ENCODE results near the gene KLC3. TPM values are rescaled to one million over a fixed set of nuclear protein-coding genes. Genes with fewer than 3 reads are reported as not detected.

KLC3 gene
- polyA plus RNA-seq, 1 of the 3 experiments (the other 2 are of a cell fraction): 1.2 TPM

- CTCF ChIA-PET: interaction anchor here (0.7 to 1.4 kb wide), 2 partner anchors 52 to 286 kb away, joined by 3 to 5 read pairs; no protein-coding TSS in a partner anchor
- H3K9me2 ChIP-seq: no peaks in the 10 kb centered on the region
- no peaks in the 10 kb centered on the region for H4K20me1 ChIP-seq (ENCODE audit: insufficient read depth)
- POLR2A ChIA-PET: no interaction called here
- no peak overlapping the region for H2AFZ ChIP-seq (ENCODE audit: low read depth)
- 89% methylated on average over 13 of the region's 15 CpGs for WGBS (ENCODE audit: low lambda C conversion rate)
- H3K9me3 ChIP-seq: no peaks in the 10 kb centered on the region
- no peaks in the 10 kb centered on the region; the same call in 1 of the 2 replicates for H3K27me3 ChIP-seq (ENCODE audit: insufficient read depth)
- no peak overlapping the region for H3K27ac ChIP-seq (ENCODE audit: low read depth in 2 of 2, low read length in 1 of 2)
- no peak overlapping the region for H3K4me2 ChIP-seq
- no peaks in the 10 kb centered on the region; a peak in 1 of 4 replicates for H3K4me1 ChIP-seq (ENCODE audit: control insufficient read depth in 1 of 2, insufficient read depth in 2 of 2, low read depth in 1 of 2, low read length in 1 of 2)
- peaks cover 0 to 3% of the 10 kb centered on the region in 2 experiments for H3K36me3 ChIP-seq (replicated peaks in 1 of 2; ENCODE audit: control insufficient read depth in 1 of 2, insufficient read depth in 2 of 2, low read length in 1 of 2)
- peaks cover 13% of the 10 kb centered on the region for H3F3A ChIP-seq (replicated peaks; ENCODE audit: insufficient read depth)
- DNase-seq: no peak
- TF ChIP-seq RFX5 (IDR thresholded peaks at IDR 0.05; ENCODE audit: low read length): no peak
- TF ChIP-seq GATA2 (CRISPR knock-in tag; IDR thresholded peaks at IDR 0.05): no peak
- TF ChIP-seq TCF12 (IDR thresholded peaks at IDR 0.05): no peak
- TF ChIP-seq MEF2A (IDR thresholded peaks at IDR 0.05; ENCODE audit: borderline replicate concordance, low read depth): no peak
- TF ChIP-seq, protein P1, sequence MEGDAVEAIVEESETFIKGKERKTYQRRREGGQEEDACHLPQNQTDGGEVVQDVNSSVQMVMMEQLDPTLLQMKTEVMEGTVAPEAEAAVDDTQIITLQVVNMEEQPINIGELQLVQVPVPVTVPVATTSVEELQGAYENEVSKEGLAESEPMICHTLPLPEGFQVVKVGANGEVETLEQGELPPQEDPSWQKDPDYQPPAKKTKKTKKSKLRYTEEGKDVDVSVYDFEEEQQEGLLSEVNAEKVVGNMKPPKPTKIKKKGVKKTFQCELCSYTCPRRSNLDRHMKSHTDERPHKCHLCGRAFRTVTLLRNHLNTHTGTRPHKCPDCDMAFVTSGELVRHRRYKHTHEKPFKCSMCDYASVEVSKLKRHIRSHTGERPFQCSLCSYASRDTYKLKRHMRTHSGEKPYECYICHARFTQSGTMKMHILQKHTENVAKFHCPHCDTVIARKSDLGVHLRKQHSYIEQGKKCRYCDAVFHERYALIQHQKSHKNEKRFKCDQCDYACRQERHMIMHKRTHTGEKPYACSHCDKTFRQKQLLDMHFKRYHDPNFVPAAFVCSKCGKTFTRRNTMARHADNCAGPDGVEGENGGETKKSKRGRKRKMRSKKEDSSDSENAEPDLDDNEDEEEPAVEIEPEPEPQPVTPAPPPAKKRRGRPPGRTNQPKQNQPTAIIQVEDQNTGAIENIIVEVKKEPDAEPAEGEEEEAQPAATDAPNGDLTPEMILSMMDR (IDR thresholded peaks at IDR 0.05): no peak
- TF ChIP-seq, protein P2, sequence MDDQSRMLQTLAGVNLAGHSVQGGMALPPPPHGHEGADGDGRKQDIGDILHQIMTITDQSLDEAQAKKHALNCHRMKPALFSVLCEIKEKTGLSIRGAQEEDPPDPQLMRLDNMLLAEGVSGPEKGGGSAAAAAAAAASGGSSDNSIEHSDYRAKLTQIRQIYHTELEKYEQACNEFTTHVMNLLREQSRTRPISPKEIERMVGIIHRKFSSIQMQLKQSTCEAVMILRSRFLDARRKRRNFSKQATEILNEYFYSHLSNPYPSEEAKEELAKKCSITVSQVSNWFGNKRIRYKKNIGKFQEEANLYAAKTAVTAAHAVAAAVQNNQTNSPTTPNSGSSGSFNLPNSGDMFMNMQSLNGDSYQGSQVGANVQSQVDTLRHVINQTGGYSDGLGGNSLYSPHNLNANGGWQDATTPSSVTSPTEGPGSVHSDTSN (IDR thresholded peaks at IDR 0.05): no peak
- TF ChIP-seq FOSL2 (IDR thresholded peaks at IDR 0.05; ENCODE audit: borderline replicate concordance, low read depth): no peak
- H3K4me3 ChIP-seq (ENCODE audit: low read depth in 2 of 2, low read length in 1 of 2): no peak overlapping the region
- no peak overlapping the region for H3K9ac ChIP-seq
- H3K79me2 ChIP-seq (ENCODE audit: insufficient read depth): no peaks in the 10 kb centered on the region
These were observed 4.9 kb downstream of the KLC3 start for GRCh38 chr19:45345506-45345860.

- POLR2A ChIA-PET: no interaction called here
- Histone ChIP-seq H3K9me2 (no peaks in the 10 kb centered on the region), H3K27me3 (ENCODE audit: insufficient read depth) (no peaks in the 10 kb centered on the region), H4K20me1 (ENCODE audit: insufficient read depth) (no peaks in the 10 kb centered on the region), H3K4me1 (ENCODE audit: control insufficient read depth in 1 of 2, insufficient read depth in 2 of 2, low read depth in 1 of 2, low read length in 1 of 2) (no peaks in the 10 kb centered on the region; a peak in 1 of 4 replicates), H3K27ac (ENCODE audit: low read depth in 2 of 2, low read length in 1 of 2) (no peak overlapping the region), H3K79me2 (ENCODE audit: insufficient read depth) (no peaks in the 10 kb centered on the region), H2AFZ (ENCODE audit: low read depth) (no peak overlapping the region), H3K9me3 (no peaks in the 10 kb centered on the region), H3K36me3 (replicated peaks in 1 of 2; ENCODE audit: control insufficient read depth in 1 of 2, insufficient read depth in 2 of 2, low read length in 1 of 2) (peaks cover 0 to 9% of the 10 kb centered on the region in 2 experiments), H3K9ac (no peak overlapping the region), H3K4me3 (ENCODE audit: low read depth in 2 of 2, low read length in 1 of 2) (no peak overlapping the region), H3F3A (replicated peaks; ENCODE audit: insufficient read depth) (peaks cover 13% of the 10 kb centered on the region), H3K4me2 (no peak overlapping the region)
- WGBS (ENCODE audit: low lambda C conversion rate): 70% methylated on average over 8 of the region's 27 CpGs
- TF ChIP-seq, protein P1 (IDR thresholded peaks at IDR 0.05): no peak
- CTCF ChIA-PET: interaction anchor here (2.6 kb wide), 1 partner anchor 8 kb away, joined by 11 read pairs; no protein-coding TSS in a partner anchor
- no peak for DNase-seq
These were observed 5.9 kb downstream of the KLC3 start for GRCh38 chr19:45346449-45346848.

All from SK-N-SH (cell line).